HG02885 (cell line): Measurements from ENCODE around the gene RAB11B.
"Not testable (repeated sequence)": the region's sequence is repeated elsewhere in the genome, so short reads cannot be mapped to it uniquely, and the experiment has no call there.

Experiments used
- ATAC-seq: cut with Tn5 transposase; IDR thresholded peaks from one replicate; pipeline ENCODE4 v1.9.1; 2021; ENCODE audit warnings: mild to moderate bottlenecking; ENCODE audit not compliant: unreplicated experiment, poor library complexity

The RAB11B gene

GRCh38 chr19:8389891-8390616 lies at the start of gene RAB11B:
Gene RAB11B, plus strand, starts transcription at chr19:8390360. Its CDS starts 57 bp downstream, at chr19:8390417.
- peak; percentile 90 for ATAC-seq

GRCh38 chr19:8341504-8341903 lies 48.7 kb upstream of the RAB11B start:
- ATAC-seq, result not testable (repeated sequence)

DNA sequence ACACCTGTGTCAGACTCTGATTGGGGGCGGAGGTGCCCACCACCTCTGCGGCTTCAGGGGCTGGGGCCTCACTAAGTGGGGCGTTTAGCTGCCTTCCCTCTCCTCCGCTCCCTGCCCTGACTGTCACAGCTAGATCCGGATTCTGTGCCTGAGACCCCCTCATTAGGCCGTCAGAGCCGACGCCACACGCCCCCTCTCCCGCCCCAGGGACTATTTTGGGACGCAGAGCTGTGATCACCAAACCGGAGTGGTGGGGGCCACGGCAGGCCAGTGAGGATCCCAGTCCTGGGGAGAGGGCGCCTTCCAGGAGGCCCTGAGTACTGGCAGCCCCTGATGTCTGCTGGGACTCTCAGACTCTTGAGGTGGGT lies 47.9 kb upstream of the RAB11B start:
- ATAC-seq, result no peak

- peak; percentile 91 for ATAC-seq
Observed at GRCh38 chr19:8342684-8343482, 47.3 kb upstream of the RAB11B start, which contains the start of gene KANK3. Gene KANK3, minus strand, starts transcription at chr19:8343262. Its CDS starts 5,434 bp downstream, at chr19:8337828.

GRCh38 chr19:8343483-8343844 lies 46.7 kb upstream of the RAB11B start:
- ATAC-seq, result no peak

DNA sequence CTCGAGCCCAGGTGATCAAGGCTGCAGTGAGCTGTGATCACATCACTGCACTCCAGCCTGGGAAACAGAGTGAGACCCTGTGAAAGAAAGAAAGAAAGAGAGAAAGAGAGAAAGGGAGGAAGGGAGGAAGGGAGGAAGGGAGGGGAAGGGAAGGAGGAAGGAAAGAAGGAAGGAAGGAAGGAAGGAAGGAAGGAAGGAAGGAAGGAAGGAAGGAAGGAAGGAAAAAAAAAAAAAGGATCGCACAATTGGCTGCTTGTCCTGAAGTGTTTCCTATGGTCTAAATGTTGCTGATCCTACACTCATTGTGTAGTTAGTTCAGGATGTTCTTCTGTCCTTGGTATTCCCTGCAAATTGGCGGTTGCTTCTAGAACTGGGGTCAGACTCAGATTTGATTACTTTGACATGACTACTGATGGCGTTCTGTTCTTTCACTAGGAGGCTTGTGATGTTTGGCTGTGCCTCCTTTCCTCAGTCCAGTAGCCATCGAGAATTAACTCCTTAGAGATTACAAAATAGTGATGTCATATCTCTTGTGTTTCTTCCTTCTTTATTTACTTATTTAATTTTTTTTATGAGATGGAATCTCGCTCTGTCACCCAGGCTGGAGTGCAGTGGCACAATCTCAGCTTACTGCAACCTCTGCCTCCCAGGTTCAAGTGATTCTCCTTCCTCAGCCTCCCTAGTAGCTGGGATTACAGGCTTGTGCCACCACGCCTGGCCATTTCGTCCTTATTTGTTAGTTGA lies 40.4 kb upstream of the RAB11B start:
- ATAC-seq, result not testable (repeated sequence)

DNA sequence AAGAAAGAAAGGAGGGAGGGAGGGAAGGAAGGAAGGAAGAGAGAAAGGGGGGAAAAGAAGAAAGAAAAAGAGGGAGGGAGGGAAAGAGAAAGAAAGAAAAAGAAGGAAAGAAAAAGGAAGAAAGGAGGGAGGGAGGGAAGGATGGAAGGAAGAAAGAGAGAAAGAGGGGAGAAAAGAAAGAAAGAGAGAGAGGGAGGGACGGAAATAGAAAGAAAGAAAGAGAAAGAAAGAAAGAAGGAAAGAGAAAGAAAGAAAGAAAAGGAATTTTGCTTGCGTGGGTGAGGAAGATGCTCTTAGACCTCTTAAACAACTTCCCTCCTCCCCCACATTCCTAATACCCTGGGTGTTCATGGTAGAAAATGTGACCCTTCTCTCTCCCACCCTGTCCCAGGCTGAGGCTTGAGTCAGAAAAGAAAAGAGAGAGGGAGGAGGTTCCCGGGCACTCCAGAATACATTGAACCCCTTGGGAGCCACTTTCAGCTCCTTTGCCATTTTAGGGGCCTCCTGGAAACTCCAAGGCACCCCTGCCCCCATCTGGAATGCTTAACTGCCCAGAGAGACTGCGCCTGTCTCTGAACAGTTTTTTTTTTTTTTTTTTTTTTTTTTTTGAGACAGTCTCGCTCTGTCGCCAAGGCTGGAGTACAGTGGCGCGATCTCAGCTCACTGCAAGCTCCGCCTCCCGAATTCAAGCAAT lies 37.9 kb upstream of the RAB11B start:
- no peak for ATAC-seq

DNA sequence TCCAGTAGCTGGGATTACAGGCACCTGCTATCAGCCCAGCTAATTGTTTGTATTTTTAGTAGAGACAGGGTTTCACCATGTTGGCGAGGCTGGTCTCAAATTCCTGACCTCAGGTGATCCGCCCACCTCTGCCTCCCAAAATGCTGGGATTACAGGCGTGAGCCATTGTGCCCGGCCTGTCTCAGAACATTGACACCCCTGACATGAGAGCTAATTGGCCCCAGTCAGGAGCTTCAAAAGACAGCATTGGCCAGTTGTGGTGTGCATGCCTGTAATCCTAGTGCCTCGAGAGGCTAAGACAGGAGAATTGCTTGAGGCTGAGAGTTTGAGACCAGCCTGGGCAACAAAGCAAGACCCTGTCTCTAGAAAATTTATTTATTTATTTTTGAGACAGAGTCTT lies 37.3 kb upstream of the RAB11B start:
- not testable (repeated sequence) for ATAC-seq

- no peak for ATAC-seq
Observed at GRCh38 chr19:8355631-8356402, 34.3 kb upstream of the RAB11B start.

DNA sequence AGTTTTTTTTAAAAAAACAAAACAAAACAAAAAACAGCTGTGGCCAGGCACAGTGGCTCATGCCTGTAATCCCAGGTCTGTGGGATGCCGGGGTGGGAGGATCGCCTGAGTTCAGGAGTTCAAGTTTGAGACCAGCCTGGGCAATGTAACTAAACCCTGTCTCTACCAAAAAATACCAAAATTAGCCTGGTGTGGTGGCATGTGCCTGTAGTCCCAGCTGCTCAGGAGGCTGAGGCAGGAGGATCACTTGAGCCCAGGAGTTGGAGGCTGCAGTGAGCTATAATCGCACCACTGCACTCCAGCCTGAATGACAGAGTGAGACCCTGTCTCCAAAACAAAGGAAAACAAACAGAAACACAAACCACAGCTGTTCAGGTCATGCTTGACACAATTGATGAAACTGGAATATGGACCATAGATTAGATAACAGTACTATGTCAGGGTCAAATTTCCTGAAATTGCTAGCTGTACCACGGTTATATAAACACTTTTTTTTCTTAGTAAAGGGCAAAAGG lies 33.1 kb upstream of the RAB11B start:
- ATAC-seq, result no peak

DNA sequence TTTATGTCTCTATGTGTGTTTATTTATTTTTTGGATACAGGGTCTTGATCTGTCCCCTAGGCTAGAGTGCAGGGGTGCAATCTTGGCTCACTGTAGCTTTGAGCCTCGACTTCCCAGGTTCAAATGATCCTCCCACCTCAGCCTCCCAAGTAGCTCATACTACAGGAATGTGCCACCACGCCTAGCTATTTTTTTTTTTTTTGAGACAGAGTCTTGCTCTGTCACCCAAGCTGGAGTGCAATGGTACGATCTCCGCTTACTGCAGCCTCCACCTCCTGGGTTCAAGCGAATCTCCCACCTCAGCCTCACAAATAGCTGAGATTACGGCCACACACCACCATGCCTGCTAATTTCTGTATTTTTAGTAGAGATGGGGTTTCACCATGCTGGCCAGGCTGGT lies 31.2 kb upstream of the RAB11B start:
- no peak for ATAC-seq

GRCh38 chr19:8360196-8360595 lies 30.0 kb upstream of the RAB11B start:
- ATAC-seq, result no peak

DNA sequence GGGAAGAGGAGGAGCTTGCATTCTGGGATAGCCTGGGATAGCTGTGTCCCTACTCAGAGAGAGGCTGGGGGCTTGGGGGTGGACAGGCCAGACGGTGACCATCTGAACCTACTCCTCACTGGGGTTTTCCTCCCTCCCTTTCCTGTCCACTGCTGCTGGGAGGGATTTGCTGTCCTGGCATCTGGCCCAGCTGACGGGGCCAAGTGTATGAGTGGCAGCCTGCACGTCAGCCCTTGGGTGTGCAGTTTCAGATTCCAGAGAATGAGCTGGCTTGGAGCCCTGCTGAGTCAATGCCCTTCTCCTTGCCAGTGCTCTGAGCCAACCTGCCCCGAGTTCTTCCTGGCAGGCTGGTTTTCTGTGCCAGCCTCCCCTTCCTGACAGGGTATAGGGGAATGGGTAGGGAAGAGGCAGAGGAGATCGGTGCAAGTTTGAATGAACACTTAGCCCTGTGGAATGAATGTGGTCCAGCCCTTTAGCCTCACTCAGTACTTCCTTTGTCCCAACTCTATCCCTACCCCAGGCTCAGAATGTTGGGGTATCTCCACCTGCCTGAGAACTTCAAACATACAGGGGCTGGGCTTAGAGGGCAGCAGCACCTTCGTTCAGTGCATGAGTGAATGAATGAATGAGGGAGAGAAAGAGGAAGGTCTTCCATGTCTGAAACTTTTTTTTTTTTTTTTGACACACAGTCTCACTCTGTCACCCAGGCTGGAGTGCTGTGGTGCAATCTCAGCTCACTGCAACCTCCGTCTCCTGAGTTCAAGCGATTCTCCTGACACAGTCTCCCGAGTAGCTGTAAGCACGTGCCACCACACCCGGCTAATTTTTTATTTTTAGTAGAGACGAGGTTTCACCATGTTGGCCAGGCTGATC lies 28.0 kb upstream of the RAB11B start:
- no peak for ATAC-seq

GRCh38 chr19:8363803-8364771 lies 26.1 kb upstream of the RAB11B start, which contains the start of gene ANGPTL4:
Gene ANGPTL4, plus strand, starts transcription at chr19:8364155. Its CDS starts 167 bp downstream, at chr19:8364322.
- ATAC-seq, result no peak

- no peak for ATAC-seq
Observed at GRCh38 chr19:8366121-8366581, 24.0 kb upstream of the RAB11B start.

- no peak for ATAC-seq
Observed at GRCh38 chr19:8366961-8367326, 23.2 kb upstream of the RAB11B start.

GRCh38 chr19:8367327-8368001 lies 22.7 kb upstream of the RAB11B start:
- no peak for ATAC-seq
